Transverse colon (tissue), 4 donors: ENCODE results near the gene SLC22A4. TPM values are rescaled to one million over a fixed set of nuclear protein-coding genes. Genes with fewer than 3 reads are reported as not detected.

Source experiments
- DNase-seq: peaks from one replicate; pipeline ENCODE4 v3.0.0-alpha.2; 2019
- H3K27ac ChIP-seq, 4 donors: fragments of 200-600 bp; sonication (generic); 2 replicates each; pipeline ENCODE4 v1.5.1; 2016 to 2018; ENCODE audit warnings: inconsistent platforms in 4 of 4
- H3K27me3 ChIP-seq: fragments of 200-600 bp; sonication (generic); 2 replicates; pipeline ENCODE4 v1.5.1; 2017; ENCODE audit warnings: inconsistent platforms
- H3K36me3 ChIP-seq, 4 donors: fragments of 200-600 bp; sonication (generic); 2 replicates each; pipeline ENCODE4 v1.5.1; 2017 to 2019; ENCODE audit warnings: inconsistent platforms in 4 of 4
- H3K4me1 ChIP-seq, 4 donors: fragments of 200-600 bp; sonication (generic); 2 replicates each; pipeline ENCODE4 v1.5.1; 2017 to 2020; ENCODE audit warnings: inconsistent platforms in 4 of 4
- H3K4me3 ChIP-seq, 4 donors: fragments of 200-600 bp; sonication (generic); 1 replicate in 1 of 4; 2 replicates in 3 of 4; pipeline versions ENCODE4 v1.5.1 to v1.6.1; 2017 to 2019; ENCODE audit warnings: inconsistent platforms in 4 of 4
- H3K9me3 ChIP-seq, 2 donors: fragments of 200-600 bp; sonication (generic); 2 replicates each; pipeline ENCODE4 v1.5.1; 2017 to 2019; ENCODE audit warnings: inconsistent platforms in 2 of 2
- CTCF ChIP-seq, 5 experiments: fragments of 200-600 bp in 3 of 5; fragments of 450-650 bp in 2 of 5; sonication (generic) in 3 of 5; IDR thresholded peaks; 1 replicate in 2 of 5; 2 replicates in 3 of 5; pipeline ENCODE4 v1.5.1; 2016 to 2017; ENCODE audit warnings: antibody characterized with exemption in 5 of 5, inconsistent platforms in 3 of 5, mild to moderate bottlenecking in 2 of 5, moderate library complexity in 1 of 5
- EP300 ChIP-seq: sonication (generic); formaldehyde crosslinking; IDR thresholded peaks from one replicate; pipeline ENCODE4 v1.6.1; 2017; ENCODE audit warnings: antibody characterized with exemption, low read depth
- POLR2A ChIP-seq: fragments of 450-650 bp; IDR thresholded peaks from one replicate; pipeline ENCODE4 v1.6.1; 2016; ENCODE audit warnings: antibody characterized with exemption, mild to moderate bottlenecking, moderate library complexity
- POLR2AphosphoS5 ChIP-seq, 3 donors: sonication (generic); formaldehyde crosslinking; IDR thresholded peaks; one replicate each; pipeline ENCODE4 v1.6.1; 2016; ENCODE audit warnings: antibody characterized with exemption in 3 of 3
- WGBS, 2 donors: methylation state at CpG; one replicate each; pipeline ENCODE4 v1.1.5; 2018; ENCODE audit warnings: low coverage in 1 of 2; 5-methylcytosine and 5-hydroxymethylcytosine counted together
- in situ Hi-C, 4 donors: fragments of 200-750 bp; cut with MboI; loops; one replicate each; pipeline versions ENCODE4 v1.15.0 to v1.15.1; 2017; ENCODE audit warnings: low sequenced_read_pairs in 3 of 4, low pct_ligation_motif_present in 1 of 4, low pct_unique_long_range_greater_than_20kb in 1 of 4
- intact Hi-C: fragments of 100-400 bp; cut with DNase I; formaldehyde crosslinking; loops from one replicate; pipeline ENCODE4 v1.15.1; 2023; ENCODE audit warnings: low total_unique reads
- total RNA-seq, 4 donors: library from RNA; depleted of rRNA; stranded (reverse); fragments of >200 nt; gene quantifications; one replicate each; pipeline ENCODE4 v1.1.0, GENCODE V29; 2016

The SLC22A4 gene
- total RNA-seq, 4 donors from 2014 or later: 1.6 to 48.3 (median 14.5) TPM; not detected in 1

GRCh38 chr5:132268769-132269551, 25.2 kb upstream of the SLC22A4 start:
- TF ChIP-seq POLR2AphosphoS5 (IDR thresholded peaks at IDR 0.05): no peak
- no peak for TF ChIP-seq POLR2A
- TF ChIP-seq EP300: no peak
- no peak for TF ChIP-seq CTCF (IDR thresholded peaks at IDR 0.05)
- no peak overlapping the region for H3K4me3 ChIP-seq
- H3K27ac ChIP-seq: peak overlapping the region; percentile 28 to 97 (median 94)
- no peaks in the 10 kb centered on the region for H3K9me3 ChIP-seq
- intact Hi-C loops (no loop called here), in situ Hi-C loops (loop anchor here in 1 of 4 donors (25.0 kb wide), 1 partner anchor 268 kb away; the partner anchor contains the start of gene IL5)
- H3K4me1 ChIP-seq: peaks cover 28 to 56% (median 36%) of the 10 kb centered on the region in 4 donors
- 74% methylated on average over 8 of the region's 8 CpGs; no CpG with 5 or more reads in 1 of the 2 donors for whole genome bisulfite sequencing, 2 donors
- no peak for DNase-seq
- no peaks in the 10 kb centered on the region for H3K27me3 ChIP-seq
- no peaks in the 10 kb centered on the region for H3K36me3 ChIP-seq

- 92% methylated on average over 2 of the region's 3 CpGs; no CpG with 5 or more reads in 1 of the 2 donors for WGBS, 2 donors
- H3K4me3 ChIP-seq: no peak overlapping the region
- no peaks in the 10 kb centered on the region for H3K36me3 ChIP-seq
- H3K9me3 ChIP-seq: no peaks in the 10 kb centered on the region
- intact Hi-C loops: no loop called here
- no peak for DNase-seq
- peaks cover 19 to 56% (median 36%) of the 10 kb centered on the region in 4 donors for H3K4me1 ChIP-seq
- no peaks in the 10 kb centered on the region for H3K27me3 ChIP-seq
- in situ Hi-C loops: loop anchor here in 1 of 4 donors (25.0 kb wide), 1 partner anchor 268 kb away; the partner anchor contains the start of gene IL5
- TF ChIP-seq EP300 (no peak), POLR2A (no peak), CTCF (IDR thresholded peaks at IDR 0.05) (no peak), POLR2AphosphoS5 (IDR thresholded peaks at IDR 0.05) (no peak)
- H3K27ac ChIP-seq: peak overlapping the region in 3 of 4 donors; percentile 14 to 97 (median 28)
These were observed 24.4 kb upstream of the SLC22A4 start for GRCh38 chr5:132269635-132270334.

- in situ Hi-C loops (loop anchor here in 1 of 4 donors (25.0 kb wide), 1 partner anchor 267 kb away; the partner anchor contains the start of gene IL5), intact Hi-C loops (no loop called here)
- H3K9me3 ChIP-seq: no peaks in the 10 kb centered on the region
- 91% methylated on average over 1 of the region's 1 CpG; no CpG with 5 or more reads in 1 of the 2 donors for WGBS, 2 donors
- H3K27me3 ChIP-seq: no peaks in the 10 kb centered on the region
- no peaks in the 10 kb centered on the region for H3K36me3 ChIP-seq
- peaks cover 14 to 52% (median 31%) of the 10 kb centered on the region in 4 donors for H3K4me1 ChIP-seq
- no peak overlapping the region for H3K4me3 ChIP-seq
- DNase-seq: no peak
- peak overlapping the region in 2 of 4 donors; percentile 5 to 34 for H3K27ac ChIP-seq
- TF ChIP-seq POLR2A: no peak
These were observed 23.9 kb upstream of the SLC22A4 start for GRCh38 chr5:132270335-132270665.

GRCh38 chr5:132270706-132271105, 23.5 kb upstream of the SLC22A4 start:
- no peaks in the 10 kb centered on the region for H3K9me3 ChIP-seq
- no peaks in the 10 kb centered on the region for H3K36me3 ChIP-seq
- H3K27me3 ChIP-seq: no peaks in the 10 kb centered on the region
- no peak overlapping the region for H3K4me3 ChIP-seq
- H3K4me1 ChIP-seq: peaks cover 10 to 48% (median 27%) of the 10 kb centered on the region in 4 donors
- intact Hi-C loops (no loop called here), in situ Hi-C loops (loop anchor here in 1 of 4 donors (25.0 kb wide), 1 partner anchor 267 kb away; the partner anchor contains the start of gene IL5)
- DNase-seq: no peak
- WGBS, 2 donors: 89% methylated on average over 5 of the region's 6 CpGs; no CpG with 5 or more reads in 1 of the 2 donors
- TF ChIP-seq POLR2AphosphoS5 (IDR thresholded peaks at IDR 0.05) (no peak), CTCF (IDR thresholded peaks at IDR 0.05) (no peak), EP300 (no peak), POLR2A (no peak)
- H3K27ac ChIP-seq: peak overlapping the region in 2 of 4 donors; percentile 5 to 34
